Measurements from ENCODE around the gene OR1D2.
"Not testable (repeated sequence)": the region's sequence is repeated elsewhere in the genome, so short reads cannot be mapped to it uniquely, and the experiment has no call there.

OR1D2 gene, protein sequence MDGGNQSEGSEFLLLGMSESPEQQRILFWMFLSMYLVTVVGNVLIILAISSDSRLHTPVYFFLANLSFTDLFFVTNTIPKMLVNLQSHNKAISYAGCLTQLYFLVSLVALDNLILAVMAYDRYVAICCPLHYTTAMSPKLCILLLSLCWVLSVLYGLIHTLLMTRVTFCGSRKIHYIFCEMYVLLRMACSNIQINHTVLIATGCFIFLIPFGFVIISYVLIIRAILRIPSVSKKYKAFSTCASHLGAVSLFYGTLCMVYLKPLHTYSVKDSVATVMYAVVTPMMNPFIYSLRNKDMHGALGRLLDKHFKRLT

GRCh38 chr17:3104322-3104721 lies at the start of gene OR1D2:
Gene OR1D2, minus strand, starts transcription at chr17:3104422. Its CDS starts 11,426 bp downstream, at chr17:3092996.
- DNase-seq: no peak

GRCh38 chr17:3137494-3137893 lies 33.3 kb upstream of the OR1D2 start:
- not testable (repeated sequence) for DNase-seq

- no peak for DNase-seq
These were observed 23.2 kb upstream of the OR1D2 start, which contains the start of gene OR1G1 for GRCh38 chr17:3127451-3127850. Gene OR1G1, minus strand, starts transcription at chr17:3127551. Its CDS starts 0 bp downstream, at chr17:3127551.

GRCh38 chr17:3073850-3074249 lies 30.4 kb downstream of the OR1D2 start:
- DNase-seq: not testable (repeated sequence)

GRCh38 chr17:3065192-3065591 lies 39.0 kb downstream of the OR1D2 start:
- DNase-seq: not testable (repeated sequence)

DNA sequence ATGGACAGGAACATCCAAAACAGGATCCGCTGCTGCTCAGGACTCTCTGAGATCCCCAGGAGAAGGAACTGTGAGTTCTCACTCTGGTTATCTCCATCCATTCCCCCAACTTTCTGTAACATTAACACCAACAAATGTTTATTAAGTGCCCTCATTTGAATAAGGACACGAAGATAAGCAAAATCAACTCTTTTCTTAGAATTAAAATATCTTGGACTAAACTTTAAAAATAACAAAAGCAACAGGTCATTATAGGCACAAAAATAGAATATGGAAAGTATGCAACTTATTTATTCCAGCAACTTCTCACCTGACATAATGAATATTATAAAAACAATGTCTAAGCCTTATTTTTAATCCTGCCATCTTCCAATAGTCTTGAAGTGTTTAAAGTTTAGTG lies 40.7 kb downstream of the OR1D2 start, which contains the start of gene OR1D5:
Gene OR1D5, minus strand, starts transcription at position 101 of the 400 bp plus-strand sequence. Its CDS starts 0 bp downstream, at position 101.
- DNase-seq: not testable (repeated sequence)

- DNase-seq: not testable (repeated sequence)
These were observed 41.3 kb downstream of the OR1D2 start for GRCh38 chr17:3062824-3063377.

GRCh38 chr17:3054868-3055267 lies 49.4 kb downstream of the OR1D2 start:
- not testable (repeated sequence) for DNase-seq

GRCh38 chr17:3049705-3050295 lies 54.4 kb downstream of the OR1D2 start:
- no peak for DNase-seq

GRCh38 chr17:3048727-3049471 lies 55.3 kb downstream of the OR1D2 start:
- DNase-seq: peak; percentile 86

DNA sequence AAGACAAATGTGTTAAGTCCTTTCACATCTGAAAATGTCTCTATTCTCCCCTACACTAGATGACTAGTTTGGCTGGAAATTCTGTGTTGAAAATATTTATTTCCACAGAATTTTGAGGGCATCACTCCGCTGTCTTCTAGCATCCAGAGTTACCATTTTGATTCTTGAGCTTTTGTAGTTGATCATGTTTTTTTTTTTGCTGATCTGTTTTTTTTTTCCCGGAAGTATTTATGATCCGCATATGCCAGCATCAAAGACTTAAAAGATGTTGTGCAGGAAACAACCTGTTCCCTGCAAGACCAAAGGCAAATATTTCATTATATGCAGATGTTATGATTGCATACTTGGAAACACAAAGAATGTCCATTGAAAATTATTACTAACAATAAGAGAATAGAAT lies 57.5 kb downstream of the OR1D2 start:
- no peak for DNase-seq

- DNase-seq: no peak
These were observed 60.4 kb downstream of the OR1D2 start for GRCh38 chr17:3043737-3044365.

DNA sequence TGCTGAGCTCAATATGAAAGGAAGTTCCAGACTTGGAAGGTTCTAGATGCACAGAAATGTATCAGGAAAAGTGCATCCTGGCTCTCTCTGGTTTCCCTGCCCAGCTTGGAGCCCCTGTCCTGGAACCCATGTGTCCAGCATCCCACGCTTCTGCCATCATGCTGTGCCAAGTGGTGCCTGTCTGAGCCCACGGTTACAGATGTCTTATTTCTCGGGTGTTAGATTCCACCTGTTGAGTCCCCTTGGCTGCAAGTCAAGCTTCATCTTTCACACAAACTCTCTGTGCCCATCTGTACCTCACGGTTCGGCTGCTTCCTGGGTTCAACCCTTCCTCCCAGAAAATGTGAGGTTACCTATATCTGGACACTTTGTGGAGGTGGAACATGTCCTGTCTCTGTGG lies 63.3 kb downstream of the OR1D2 start:
- DNase-seq: no peak

- no peak for DNase-seq
These were observed 64.5 kb downstream of the OR1D2 start for GRCh38 chr17:3039736-3040135.

- DNase-seq: no peak
These were observed 65.3 kb downstream of the OR1D2 start for GRCh38 chr17:3038941-3039340.

Data from NCI-H510A (cell line).